ENCODE results near the gene PPIL1.
"Not testable (repeated sequence)": the region's sequence is repeated elsewhere in the genome, so short reads cannot be mapped to it uniquely, and the experiment has no call there.

PPIL1 gene

GRCh38 chr6:36817176-36817817 lies 57.3 kb downstream of the PPIL1 start:
- Histone ChIP-seq H3K56ac (ENCODE audit: low read length) (no peak overlapping the region), H3K4me3 (ENCODE audit: low read length) (no peak overlapping the region), H2BK15ac (replicated peaks; ENCODE audit: low read depth) (no peak overlapping the region), H3K18ac (ENCODE audit: low read length) (no peak overlapping the region), H3K36me3 (ENCODE audit: control insufficient read depth, insufficient read depth, low read length) (no peaks in the 10 kb centered on the region), H3K27ac (ENCODE audit: low read depth, low read length) (no peak overlapping the region), H3K23ac (ENCODE audit: low read length) (no peak overlapping the region), H3K79me2 (ENCODE audit: control insufficient read depth, insufficient read depth, low read length) (no peaks in the 10 kb centered on the region), H2AK5ac (ENCODE audit: low read length) (no peak overlapping the region), H3K27me3 (ENCODE audit: insufficient read depth, low read length, poor library complexity) (no peaks in the 10 kb centered on the region), H3K4me1 (ENCODE audit: control insufficient read depth, low read depth, low read length) (peaks cover 3% of the 10 kb centered on the region), H3K79me1 (ENCODE audit: low read length) (no peaks in the 10 kb centered on the region), H4K5ac (ENCODE audit: low read length) (no peak overlapping the region), H4K8ac (ENCODE audit: low read depth, low read length) (no peak overlapping the region), H2BK120ac (ENCODE audit: low read depth, low read length) (no peak overlapping the region), H2BK5ac (ENCODE audit: low read length) (no peak overlapping the region), H3K4ac (ENCODE audit: low read depth, low read length) (no peak overlapping the region), H3K4me2 (ENCODE audit: low read length) (no peak overlapping the region), H3K9ac (ENCODE audit: low read length) (no peak overlapping the region)
- WGBS (ENCODE audit: extremely low coverage, insufficient coverage, low lambda C conversion rate): no CpG with 5 or more reads among the region's 9 CpGs
- DNase-seq: no peak

- no CpG with 5 or more reads among the region's 7 CpGs for WGBS (ENCODE audit: extremely low coverage, insufficient coverage, low lambda C conversion rate)
- H3K9ac ChIP-seq (ENCODE audit: low read length): no peak overlapping the region
- H3K4me1 ChIP-seq (ENCODE audit: control insufficient read depth, low read depth, low read length): no peaks in the 10 kb centered on the region
- H3K27ac ChIP-seq (ENCODE audit: low read depth, low read length): no peak overlapping the region
- no peaks in the 10 kb centered on the region for H3K79me2 ChIP-seq (ENCODE audit: control insufficient read depth, insufficient read depth, low read length)
- H3K79me1 ChIP-seq (ENCODE audit: low read length): no peaks in the 10 kb centered on the region
- H3K56ac ChIP-seq (ENCODE audit: low read length): no peak overlapping the region
- H3K18ac ChIP-seq (ENCODE audit: low read length): no peak overlapping the region
- H2BK15ac ChIP-seq (replicated peaks; ENCODE audit: low read depth): no peak overlapping the region
- DNase-seq: no peak
- H2BK5ac ChIP-seq (ENCODE audit: low read length): no peak overlapping the region
- H3K4ac ChIP-seq (ENCODE audit: low read depth, low read length): no peak overlapping the region
- H4K5ac ChIP-seq (ENCODE audit: low read length): no peak overlapping the region
- no peak overlapping the region for H3K4me3 ChIP-seq (ENCODE audit: low read length)
- H3K27me3 ChIP-seq (ENCODE audit: insufficient read depth, low read length, poor library complexity): no peaks in the 10 kb centered on the region
- H2AK5ac ChIP-seq (ENCODE audit: low read length): no peak overlapping the region
- no peak overlapping the region for H3K23ac ChIP-seq (ENCODE audit: low read length)
- no peaks in the 10 kb centered on the region for H3K36me3 ChIP-seq (ENCODE audit: control insufficient read depth, insufficient read depth, low read length)
- no peak overlapping the region for H4K8ac ChIP-seq (ENCODE audit: low read depth, low read length)
- no peak overlapping the region for H2BK120ac ChIP-seq (ENCODE audit: low read depth, low read length)
- H3K4me2 ChIP-seq (ENCODE audit: low read length): no peak overlapping the region
Observed at GRCh38 chr6:36815962-36816735, 58.5 kb downstream of the PPIL1 start.

- no CpG with 5 or more reads among the region's 7 CpGs for WGBS (ENCODE audit: extremely low coverage, insufficient coverage, low lambda C conversion rate)
- H2BK15ac ChIP-seq (replicated peaks; ENCODE audit: low read depth): no peak overlapping the region
- H3K18ac ChIP-seq (ENCODE audit: low read length): no peak overlapping the region
Observed at GRCh38 chr6:36814249-36814648, 60.4 kb downstream of the PPIL1 start.

GRCh38 chr6:36813526-36813925 lies 61.1 kb downstream of the PPIL1 start:
- WGBS (ENCODE audit: extremely low coverage, insufficient coverage, low lambda C conversion rate): no CpG with 5 or more reads among the region's 3 CpGs

More at GRCh38 chr6:36814249-36814648, 60.4 kb downstream of the PPIL1 start:
- Histone ChIP-seq H3K9ac (ENCODE audit: low read length) (no peak overlapping the region), H4K8ac (ENCODE audit: low read depth, low read length) (no peak overlapping the region), H3K27ac (ENCODE audit: low read depth, low read length) (no peak overlapping the region), H3K4ac (ENCODE audit: low read depth, low read length) (no peak overlapping the region), H2BK120ac (ENCODE audit: low read depth, low read length) (no peak overlapping the region), H2BK5ac (ENCODE audit: low read length) (no peak overlapping the region), H3K27me3 (ENCODE audit: insufficient read depth, low read length, poor library complexity) (no peaks in the 10 kb centered on the region), H2AK5ac (ENCODE audit: low read length) (no peak overlapping the region), H3K4me1 (ENCODE audit: control insufficient read depth, low read depth, low read length) (no peaks in the 10 kb centered on the region), H3K23ac (ENCODE audit: low read length) (no peak overlapping the region), H3K36me3 (ENCODE audit: control insufficient read depth, insufficient read depth, low read length) (no peaks in the 10 kb centered on the region), H3K4me3 (ENCODE audit: low read length) (no peak overlapping the region), H4K5ac (ENCODE audit: low read length) (no peak overlapping the region), H3K56ac (ENCODE audit: low read length) (no peak overlapping the region), H3K79me2 (ENCODE audit: control insufficient read depth, insufficient read depth, low read length) (no peaks in the 10 kb centered on the region), H3K4me2 (ENCODE audit: low read length) (no peak overlapping the region), H3K79me1 (ENCODE audit: low read length) (no peaks in the 10 kb centered on the region)
- DNase-seq: no peak

GRCh38 chr6:36813047-36813446 lies 61.6 kb downstream of the PPIL1 start:
- H3K18ac ChIP-seq (ENCODE audit: low read length); H3K27me3 ChIP-seq (ENCODE audit: insufficient read depth, low read length, poor library complexity): not testable (repeated sequence)

More at GRCh38 chr6:36813526-36813925, 61.1 kb downstream of the PPIL1 start:
- no peaks in the 10 kb centered on the region for H3K79me2 ChIP-seq (ENCODE audit: control insufficient read depth, insufficient read depth, low read length)
- H2BK120ac ChIP-seq (ENCODE audit: low read depth, low read length): no peak overlapping the region
- H4K5ac ChIP-seq (ENCODE audit: low read length): no peak overlapping the region
- H3K4me2 ChIP-seq (ENCODE audit: low read length): no peak overlapping the region
- H3K18ac ChIP-seq (ENCODE audit: low read length): no peak overlapping the region
- H2BK5ac ChIP-seq (ENCODE audit: low read length): no peak overlapping the region
- H4K8ac ChIP-seq (ENCODE audit: low read depth, low read length): no peak overlapping the region
- no peak for DNase-seq
- no peaks in the 10 kb centered on the region for H3K4me1 ChIP-seq (ENCODE audit: control insufficient read depth, low read depth, low read length)
- no peak overlapping the region for H3K27ac ChIP-seq (ENCODE audit: low read depth, low read length)
- H2AK5ac ChIP-seq (ENCODE audit: low read length): no peak overlapping the region
- H3K36me3 ChIP-seq (ENCODE audit: control insufficient read depth, insufficient read depth, low read length): no peaks in the 10 kb centered on the region
- H3K4me3 ChIP-seq (ENCODE audit: low read length): no peak overlapping the region
- H3K79me1 ChIP-seq (ENCODE audit: low read length): no peaks in the 10 kb centered on the region
- H3K23ac ChIP-seq (ENCODE audit: low read length): no peak overlapping the region
- H3K27me3 ChIP-seq (ENCODE audit: insufficient read depth, low read length, poor library complexity): no peaks in the 10 kb centered on the region
- no peak overlapping the region for H3K56ac ChIP-seq (ENCODE audit: low read length)
- no peak overlapping the region for H3K4ac ChIP-seq (ENCODE audit: low read depth, low read length)
- no peak overlapping the region for H2BK15ac ChIP-seq (replicated peaks; ENCODE audit: low read depth)
- H3K9ac ChIP-seq (ENCODE audit: low read length): no peak overlapping the region

More at GRCh38 chr6:36813047-36813446, 61.6 kb downstream of the PPIL1 start:
- H4K5ac ChIP-seq (ENCODE audit: low read length); H4K8ac ChIP-seq (ENCODE audit: low read depth, low read length); DNase-seq; H2BK15ac ChIP-seq (replicated peaks; ENCODE audit: low read depth); H3K4ac ChIP-seq (ENCODE audit: low read depth, low read length); H3K36me3 ChIP-seq (ENCODE audit: control insufficient read depth, insufficient read depth, low read length); H3K79me1 ChIP-seq (ENCODE audit: low read length); H2BK5ac ChIP-seq (ENCODE audit: low read length); H3K79me2 ChIP-seq (ENCODE audit: control insufficient read depth, insufficient read depth, low read length); H2AK5ac ChIP-seq (ENCODE audit: low read length); H3K4me3 ChIP-seq (ENCODE audit: low read length); H3K27ac ChIP-seq (ENCODE audit: low read depth, low read length); H3K56ac ChIP-seq (ENCODE audit: low read length); H3K4me1 ChIP-seq (ENCODE audit: control insufficient read depth, low read depth, low read length); H2BK120ac ChIP-seq (ENCODE audit: low read depth, low read length); H3K9ac ChIP-seq (ENCODE audit: low read length); H3K23ac ChIP-seq (ENCODE audit: low read length); H3K4me2 ChIP-seq (ENCODE audit: low read length): not testable (repeated sequence)
- WGBS (ENCODE audit: extremely low coverage, insufficient coverage, low lambda C conversion rate): no CpG with 5 or more reads among the region's 3 CpGs

Measured in mesendoderm (in vitro differentiated cells).